ENCODE data around the gene CLEC19A.

DNA sequence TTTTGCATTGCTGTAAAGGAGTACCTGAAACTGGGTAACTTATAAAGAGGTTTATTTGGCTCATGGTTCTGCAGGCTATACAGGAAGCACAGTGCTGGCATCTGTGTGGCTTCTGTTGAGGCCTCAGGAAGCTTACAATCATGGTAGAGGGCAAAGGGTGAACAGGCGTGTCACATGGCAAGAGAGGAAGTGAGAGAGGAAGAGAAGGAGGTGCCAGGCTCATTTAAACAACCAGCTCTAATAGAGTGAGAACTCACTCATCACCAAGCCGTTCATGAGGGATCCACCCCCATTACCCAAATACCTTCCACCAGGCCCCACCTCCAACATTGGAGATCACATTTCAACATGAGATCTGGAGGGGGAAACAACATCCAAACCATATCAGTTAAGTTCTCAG is 16.4 kb upstream of the CLEC19A start:
- TF ChIP-seq, protein P1, sequence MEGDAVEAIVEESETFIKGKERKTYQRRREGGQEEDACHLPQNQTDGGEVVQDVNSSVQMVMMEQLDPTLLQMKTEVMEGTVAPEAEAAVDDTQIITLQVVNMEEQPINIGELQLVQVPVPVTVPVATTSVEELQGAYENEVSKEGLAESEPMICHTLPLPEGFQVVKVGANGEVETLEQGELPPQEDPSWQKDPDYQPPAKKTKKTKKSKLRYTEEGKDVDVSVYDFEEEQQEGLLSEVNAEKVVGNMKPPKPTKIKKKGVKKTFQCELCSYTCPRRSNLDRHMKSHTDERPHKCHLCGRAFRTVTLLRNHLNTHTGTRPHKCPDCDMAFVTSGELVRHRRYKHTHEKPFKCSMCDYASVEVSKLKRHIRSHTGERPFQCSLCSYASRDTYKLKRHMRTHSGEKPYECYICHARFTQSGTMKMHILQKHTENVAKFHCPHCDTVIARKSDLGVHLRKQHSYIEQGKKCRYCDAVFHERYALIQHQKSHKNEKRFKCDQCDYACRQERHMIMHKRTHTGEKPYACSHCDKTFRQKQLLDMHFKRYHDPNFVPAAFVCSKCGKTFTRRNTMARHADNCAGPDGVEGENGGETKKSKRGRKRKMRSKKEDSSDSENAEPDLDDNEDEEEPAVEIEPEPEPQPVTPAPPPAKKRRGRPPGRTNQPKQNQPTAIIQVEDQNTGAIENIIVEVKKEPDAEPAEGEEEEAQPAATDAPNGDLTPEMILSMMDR (IDR thresholded peaks at IDR 0.05): no peak
- TF ChIP-seq POLR2A (IDR thresholded peaks at IDR 0.05): no peak
